SU-DHL-6 (cell line): ENCODE results near the gene SERPINA6.

Experiments
- EZH2phosphoT487 ChIP-seq: fragments of 200-600 bp; sonication (generic), shearing (Covaris generic); conservative IDR thresholded peaks from 2 replicates; pipeline ENCODE4 v1.6.1; 2018; ENCODE audit warnings: mild to moderate bottlenecking, antibody characterized with exemption, low read length, moderate library complexity, mixed read lengths
- TF ChIP-seq, protein P1 (sequence below): fragments of 200-600 bp; sonication (generic); IDR thresholded peaks from one replicate; pipeline ENCODE4 v1.5.1; 2017; ENCODE audit warnings: antibody characterized with exemption, mild to moderate bottlenecking, low read length, moderate library complexity; ENCODE audit not compliant: insufficient read depth, poor library complexity, severe bottlenecking

DNA sequence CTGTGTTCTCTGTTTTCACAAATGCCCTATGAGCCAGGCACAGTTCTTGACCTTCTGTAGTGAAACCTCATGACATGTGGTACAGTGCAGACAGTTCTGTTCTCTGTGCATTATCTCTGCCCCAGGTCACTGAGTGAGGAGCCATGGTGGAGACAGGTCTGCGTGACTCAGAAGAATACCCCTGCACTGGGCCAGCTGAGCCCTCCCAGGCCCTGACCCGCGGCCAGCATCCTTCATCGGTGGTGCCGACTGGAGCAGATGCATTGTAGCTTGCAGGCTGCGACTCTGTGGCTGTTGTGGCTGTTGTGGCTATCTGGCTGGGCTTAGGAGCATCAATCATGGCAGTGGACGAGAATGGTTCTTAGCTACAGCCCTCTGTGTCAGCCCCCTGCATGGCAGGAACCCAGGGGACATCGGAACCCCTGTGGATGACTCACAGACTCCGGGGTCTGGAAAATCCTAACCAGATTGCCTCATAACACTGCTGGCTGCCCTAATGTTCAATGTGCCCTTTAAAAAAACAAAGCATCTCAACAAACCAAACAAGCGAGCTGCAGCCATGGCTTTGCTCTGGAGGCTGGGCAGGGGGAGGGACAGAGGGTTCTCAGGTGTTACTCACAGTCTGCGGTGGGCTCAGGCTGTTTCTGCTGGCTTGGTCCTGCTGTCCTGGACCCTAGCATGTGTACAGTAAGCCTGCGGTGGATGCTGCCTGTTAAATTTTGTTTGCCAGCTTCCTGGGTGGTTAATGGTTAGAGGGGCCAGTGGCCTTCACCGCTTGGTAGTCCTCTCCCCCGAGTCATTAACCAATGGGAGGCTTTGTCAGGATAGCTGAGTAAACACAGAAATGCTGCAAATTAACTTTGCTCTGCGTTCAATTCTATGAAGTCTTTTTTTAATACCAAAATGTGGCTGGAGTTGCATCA is at the start of gene SERPINA6:
- TF ChIP-seq, protein P1, sequence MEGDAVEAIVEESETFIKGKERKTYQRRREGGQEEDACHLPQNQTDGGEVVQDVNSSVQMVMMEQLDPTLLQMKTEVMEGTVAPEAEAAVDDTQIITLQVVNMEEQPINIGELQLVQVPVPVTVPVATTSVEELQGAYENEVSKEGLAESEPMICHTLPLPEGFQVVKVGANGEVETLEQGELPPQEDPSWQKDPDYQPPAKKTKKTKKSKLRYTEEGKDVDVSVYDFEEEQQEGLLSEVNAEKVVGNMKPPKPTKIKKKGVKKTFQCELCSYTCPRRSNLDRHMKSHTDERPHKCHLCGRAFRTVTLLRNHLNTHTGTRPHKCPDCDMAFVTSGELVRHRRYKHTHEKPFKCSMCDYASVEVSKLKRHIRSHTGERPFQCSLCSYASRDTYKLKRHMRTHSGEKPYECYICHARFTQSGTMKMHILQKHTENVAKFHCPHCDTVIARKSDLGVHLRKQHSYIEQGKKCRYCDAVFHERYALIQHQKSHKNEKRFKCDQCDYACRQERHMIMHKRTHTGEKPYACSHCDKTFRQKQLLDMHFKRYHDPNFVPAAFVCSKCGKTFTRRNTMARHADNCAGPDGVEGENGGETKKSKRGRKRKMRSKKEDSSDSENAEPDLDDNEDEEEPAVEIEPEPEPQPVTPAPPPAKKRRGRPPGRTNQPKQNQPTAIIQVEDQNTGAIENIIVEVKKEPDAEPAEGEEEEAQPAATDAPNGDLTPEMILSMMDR = no peak
- no peak for TF ChIP-seq EZH2phosphoT487
